ENCODE measurements around the gene CD84. TPM values are rescaled to one million over a fixed set of nuclear protein-coding genes. Genes with fewer than 3 reads are reported as not detected.
"Not testable (repeated sequence)": the region's sequence is repeated elsewhere in the genome, so short reads cannot be mapped to it uniquely, and the experiment has no call there.

CD84 gene
- total RNA-seq, 2 donors from 2014 or later: 6.9 to 16.8 TPM

- intact Hi-C loops (cut with DNase I): no loop called here
- no peak for DNase-seq (ENCODE audit: low spot score)
Observed at GRCh38 chr1:160612613-160613218, 33.4 kb upstream of the CD84 start.

- intact Hi-C loops (cut with DNase I): no loop called here
- no peak for DNase-seq (ENCODE audit: low spot score)
Observed at GRCh38 chr1:160610569-160611242, 31.4 kb upstream of the CD84 start.

- intact Hi-C loops (cut with DNase I): no loop called here
- DNase-seq (ENCODE audit: low spot score): no peak
Observed at GRCh38 chr1:160608941-160609340, 29.6 kb upstream of the CD84 start.

GRCh38 chr1:160608514-160608913 is 29.2 kb upstream of the CD84 start:
- intact Hi-C loops (cut with DNase I): no loop called here
- no peak for DNase-seq (ENCODE audit: low spot score)

- no peak for DNase-seq (ENCODE audit: low spot score)
- intact Hi-C loops (cut with DNase I): no loop called here
Observed at GRCh38 chr1:160608057-160608456, 28.8 kb upstream of the CD84 start.

GRCh38 chr1:160607672-160608032 is 28.4 kb upstream of the CD84 start:
- DNase-seq (ENCODE audit: low spot score): no peak
- intact Hi-C loops (cut with DNase I): no loop called here

DNA sequence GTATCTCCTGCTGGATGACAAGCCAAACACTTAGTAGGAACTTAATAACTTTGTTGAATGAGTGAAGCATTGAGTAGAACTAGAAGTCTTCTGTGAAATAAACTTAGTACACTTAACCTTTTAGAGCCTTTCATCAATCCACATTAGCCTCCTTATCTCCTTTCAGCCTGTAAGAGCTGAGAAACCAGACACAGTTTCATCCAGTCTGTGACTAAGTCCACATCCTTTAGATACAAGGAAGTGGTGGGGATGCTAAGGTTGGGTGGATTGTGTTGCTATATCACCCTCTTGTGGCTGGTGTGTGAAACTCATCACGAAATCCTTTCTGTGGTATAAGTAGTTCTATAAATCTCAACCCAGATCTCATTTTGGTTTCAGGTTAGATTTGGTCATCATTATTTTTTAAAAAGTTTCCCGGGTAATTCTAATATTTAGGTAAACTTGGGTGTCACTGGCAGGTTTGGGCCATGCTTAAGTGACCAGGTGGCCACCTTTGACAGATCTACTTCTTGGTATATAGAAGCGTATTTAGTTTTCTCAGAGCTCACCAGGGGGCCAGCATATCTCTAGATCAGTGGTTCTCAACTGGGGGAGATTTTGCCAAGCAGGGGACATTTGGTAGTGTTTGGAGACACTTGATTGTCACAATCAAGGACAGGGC is 27.8 kb upstream of the CD84 start:
- intact Hi-C loops (cut with DNase I): no loop called here
- DNase-seq (ENCODE audit: low spot score): no peak

- intact Hi-C loops (cut with DNase I): no loop called here
- DNase-seq (ENCODE audit: low spot score): no peak
Observed at GRCh38 chr1:160606611-160607010, 27.3 kb upstream of the CD84 start.

GRCh38 chr1:160605792-160606479 is 26.6 kb upstream of the CD84 start:
- intact Hi-C loops (cut with DNase I): no loop called here
- DNase-seq (ENCODE audit: low spot score): peak; percentile 46

DNA sequence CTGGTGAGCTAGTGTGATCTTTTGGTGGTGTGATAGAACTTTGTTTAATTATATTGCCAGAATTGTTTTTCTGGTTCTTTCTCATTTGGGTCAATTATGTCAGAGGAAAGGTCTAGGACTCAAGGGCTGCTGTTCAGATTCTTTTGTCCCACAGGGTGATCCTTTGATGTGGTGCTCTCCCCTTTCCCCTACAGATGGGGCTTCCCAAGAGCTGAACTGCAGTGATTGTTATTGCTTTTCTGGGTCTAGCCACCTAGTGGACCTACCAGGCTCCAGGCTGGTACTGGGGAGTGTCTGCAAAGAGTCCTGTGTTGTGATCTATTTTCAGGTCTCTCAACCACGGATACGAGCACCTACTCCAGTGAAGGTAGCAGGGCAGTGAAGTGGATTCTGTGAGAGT is 25.9 kb upstream of the CD84 start:
- intact Hi-C loops (cut with DNase I): no loop called here
- DNase-seq (ENCODE audit: low spot score): no peak

DNA sequence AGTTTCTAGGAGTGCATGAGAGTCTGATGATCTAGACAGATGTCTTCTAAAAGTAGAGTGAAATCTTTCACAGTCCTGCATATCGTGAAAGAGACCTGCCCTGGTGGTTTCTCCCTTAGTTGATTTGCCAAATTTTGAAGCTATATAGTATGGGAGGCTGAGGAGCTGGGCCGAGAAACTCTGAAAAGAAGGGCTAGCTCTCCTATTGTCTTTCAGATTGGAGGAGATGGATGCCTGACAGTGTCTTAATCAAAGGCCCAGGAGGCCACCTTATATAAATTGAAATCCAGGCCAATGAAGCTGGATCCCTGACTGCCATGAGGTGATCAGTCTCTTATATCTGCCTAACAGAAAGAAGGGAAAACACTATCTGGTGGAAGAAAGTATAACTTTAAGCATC is 18.4 kb upstream of the CD84 start:
- DNase-seq (ENCODE audit: low spot score): no peak
- intact Hi-C loops (cut with DNase I): no loop called here

- DNase-seq (ENCODE audit: low spot score): no peak
- intact Hi-C loops (cut with DNase I): no loop called here
Observed at GRCh38 chr1:160597051-160597450, 17.8 kb upstream of the CD84 start.

- no peak for DNase-seq (ENCODE audit: low spot score)
- intact Hi-C loops (cut with DNase I): no loop called here
Observed at GRCh38 chr1:160590488-160590887, 11.2 kb upstream of the CD84 start.

- intact Hi-C loops (cut with DNase I): no loop called here
- DNase-seq (ENCODE audit: low spot score): no peak
Observed at GRCh38 chr1:160588468-160588867, 9.2 kb upstream of the CD84 start.

DNA sequence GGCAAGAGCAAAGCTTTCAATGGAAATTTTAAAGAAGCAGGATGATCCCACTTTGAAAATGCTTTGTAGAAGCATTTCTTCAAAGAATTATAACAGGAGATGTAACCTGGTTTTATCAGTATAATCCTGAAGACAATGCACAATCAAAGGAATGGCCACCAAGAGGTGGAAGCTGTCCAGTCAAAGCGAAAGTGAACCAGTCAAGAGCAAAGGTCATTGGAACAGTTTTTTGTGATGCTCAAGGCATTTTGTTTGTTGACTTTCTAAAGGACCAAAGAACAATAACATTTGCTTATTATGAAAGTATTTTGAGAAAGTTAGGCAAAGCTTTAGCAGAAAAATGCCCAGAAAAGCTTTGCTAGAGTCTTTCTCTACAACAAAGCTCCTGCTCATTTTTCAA is 5.5 kb upstream of the CD84 start:
- no peak for DNase-seq (ENCODE audit: low spot score)
- intact Hi-C loops (cut with DNase I): no loop called here

- DNase-seq (ENCODE audit: low spot score); intact Hi-C loops (cut with DNase I): not testable (repeated sequence)
Observed at GRCh38 chr1:160582976-160583375, 3.7 kb upstream of the CD84 start.

DNA sequence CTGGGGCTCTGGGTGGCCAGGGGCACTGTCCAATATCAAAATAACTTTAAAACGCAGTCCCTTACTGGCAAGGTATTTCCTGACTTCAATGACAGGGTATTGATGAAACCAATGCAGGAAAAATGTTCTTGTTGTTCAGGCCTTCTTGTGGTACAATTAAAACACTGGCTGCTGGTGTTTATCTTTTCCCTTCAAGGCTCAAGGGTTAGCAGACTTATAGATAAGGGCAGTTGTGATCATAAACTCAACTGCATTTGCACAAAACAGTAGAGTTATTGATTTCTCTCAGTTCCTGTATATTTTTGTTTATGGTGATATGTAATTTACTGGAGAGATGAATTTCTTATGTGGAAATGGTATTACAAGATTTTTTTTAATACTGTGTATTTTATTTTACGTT is 2.7 kb upstream of the CD84 start:
- intact Hi-C loops (cut with DNase I): no loop called here

DNA sequence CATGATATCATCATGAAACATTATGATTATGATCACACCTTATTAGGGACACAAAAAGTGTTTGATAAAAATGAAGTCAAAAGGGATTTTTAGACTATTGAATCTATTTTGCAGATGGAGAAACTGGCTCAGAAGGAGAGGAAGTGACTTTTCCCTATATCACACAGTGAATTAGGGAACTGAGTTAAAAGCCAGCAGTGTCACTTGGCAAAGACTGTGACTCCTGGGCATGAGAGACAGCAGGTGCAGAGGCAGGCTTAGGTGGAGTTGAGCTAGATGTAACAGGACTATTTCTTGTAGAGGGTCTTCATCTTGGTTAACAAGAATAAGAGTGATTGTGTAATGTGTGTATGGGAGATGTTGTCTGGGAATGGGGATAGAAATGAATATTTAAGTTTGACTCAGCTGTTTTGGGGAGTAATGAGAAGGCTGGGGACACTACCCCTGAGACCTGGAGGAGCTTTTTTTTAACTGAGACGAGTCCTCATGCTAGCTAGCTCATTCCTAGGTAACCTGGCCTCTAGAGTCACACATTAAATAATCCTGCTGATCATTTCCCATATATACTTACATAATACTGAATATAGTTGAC is 1.0 kb upstream of the CD84 start:
- DNase-seq (ENCODE audit: low spot score): no peak
- intact Hi-C loops (cut with DNase I): no loop called here

More for the DNA sequence above, 2.7 kb upstream of the CD84 start:
- no peak for DNase-seq (ENCODE audit: low spot score)

DNA sequence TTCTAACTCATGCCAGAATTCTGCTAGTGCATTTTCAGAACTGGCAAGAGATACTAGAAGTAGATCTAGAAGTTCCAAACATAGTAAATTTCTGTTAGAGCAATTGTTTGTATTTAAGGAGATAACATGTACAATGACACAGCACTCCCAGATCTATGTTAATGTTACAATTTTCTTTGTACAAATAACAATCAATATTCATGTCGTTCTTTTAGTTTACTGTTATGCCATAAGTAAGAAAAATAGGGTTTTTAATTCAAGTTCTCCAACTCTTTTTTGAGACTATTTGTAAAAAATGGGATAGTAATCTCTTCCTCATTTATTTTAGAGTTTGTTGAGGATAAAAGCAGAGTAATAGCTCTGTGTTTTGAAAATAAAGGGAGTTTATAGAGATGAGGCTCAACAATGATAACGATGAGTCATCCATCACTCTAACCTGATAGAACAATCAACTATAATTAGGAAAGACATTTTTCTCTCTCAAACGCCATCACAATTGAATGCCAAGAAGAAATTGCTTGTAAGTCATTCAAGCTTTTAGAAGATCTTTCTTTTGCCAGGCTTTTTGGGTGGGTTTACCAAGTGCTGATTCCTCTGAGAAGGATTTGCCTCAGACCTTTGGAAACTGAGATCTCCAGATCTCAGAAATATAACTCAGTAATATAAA is 638 bp downstream of the CD84 start:
- no peak for DNase-seq (ENCODE audit: low spot score)
- intact Hi-C loops (cut with DNase I): no loop called here

- DNase-seq (ENCODE audit: low spot score): no peak
- intact Hi-C loops (cut with DNase I): no loop called here
Observed at GRCh38 chr1:160578175-160578524, 1.1 kb downstream of the CD84 start.
